Measurements from ENCODE around the gene RSPH10B2. TPM values are rescaled to one million over a fixed set of nuclear protein-coding genes. Genes with fewer than 3 reads are reported as not detected.
"Not testable (repeated sequence)": the region's sequence is repeated elsewhere in the genome, so short reads cannot be mapped to it uniquely, and the experiment has no call there.

The RSPH10B2 gene
- total and polyA plus RNA-seq, 2 donors from 2014 or later, result 0.22 TPM; not detected in 1

DNA sequence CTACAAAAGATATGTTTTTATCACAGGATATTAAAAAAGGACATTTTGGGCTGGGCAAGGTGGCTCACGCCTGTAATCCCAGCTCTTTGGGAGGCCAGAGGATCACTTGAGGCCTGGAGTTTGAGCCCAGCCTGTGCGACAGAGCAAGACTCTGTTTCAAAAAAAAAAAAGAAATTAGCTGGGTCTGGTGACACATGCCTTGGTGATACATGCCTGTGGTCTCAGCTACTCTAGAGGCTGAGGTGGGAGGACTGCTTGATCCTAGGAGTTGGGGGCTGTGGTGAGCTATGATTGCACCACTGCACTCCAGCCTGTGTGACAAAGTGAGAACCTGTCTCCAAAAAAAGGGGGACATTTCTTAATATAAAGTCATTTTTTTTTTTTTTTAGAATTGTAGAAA, 46.4 kb downstream of the RSPH10B2 start:
- H3K9ac ChIP-seq (ENCODE audit: low read length in 3 of 3); DNase-seq; H3K4me1 ChIP-seq (ENCODE audit: control insufficient read depth in 2 of 3, insufficient read depth in 2 of 3, low read depth in 1 of 3, low read length in 3 of 3); H3K36me3 ChIP-seq (ENCODE audit: control insufficient read depth in 2 of 3, insufficient read depth in 3 of 3, low read length in 3 of 3); H3K4me3 ChIP-seq (ENCODE audit: low read length in 3 of 3); H3K27me3 ChIP-seq (ENCODE audit: control insufficient read depth, insufficient read depth, low read length); H3K9me3 ChIP-seq (ENCODE audit: control insufficient read depth in 2 of 3, insufficient read depth in 1 of 3, low read length in 3 of 3); intact Hi-C loops (cut with DNase I); H3K27ac ChIP-seq (ENCODE audit: low read depth in 2 of 2, low read length in 2 of 2); FAIRE-seq: not testable (repeated sequence)

DNA sequence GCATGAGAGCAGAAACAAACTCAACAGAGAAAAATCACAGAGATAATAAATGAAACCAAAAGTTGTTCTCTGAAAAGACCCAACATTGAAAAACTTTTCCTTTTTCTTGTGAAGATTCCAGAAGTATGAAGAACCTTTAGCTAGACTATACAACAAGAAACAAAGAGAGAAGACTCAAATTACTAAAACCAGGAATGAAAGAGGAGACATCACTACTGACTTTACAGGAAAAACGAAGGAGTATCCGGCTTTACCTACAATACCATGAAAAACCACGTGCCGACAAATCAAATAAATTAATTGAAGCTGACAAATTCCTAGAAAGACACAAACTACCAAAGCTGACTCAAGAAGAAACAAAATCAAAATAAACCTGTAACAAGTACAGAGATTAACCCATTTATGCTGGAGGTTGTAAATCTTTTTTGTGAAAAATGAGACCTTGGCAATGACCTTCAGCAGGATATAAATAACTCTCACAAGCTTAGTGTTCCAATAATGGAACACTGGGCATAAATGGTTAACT, 53.6 kb downstream of the RSPH10B2 start:
- H3K9ac ChIP-seq (ENCODE audit: low read length in 3 of 3); H3K4me3 ChIP-seq (ENCODE audit: low read length in 3 of 3); H3K27me3 ChIP-seq (ENCODE audit: control insufficient read depth, insufficient read depth, low read length); intact Hi-C loops (cut with DNase I); H3K27ac ChIP-seq (ENCODE audit: low read depth in 2 of 2, low read length in 2 of 2); H3K36me3 ChIP-seq (ENCODE audit: control insufficient read depth in 2 of 3, insufficient read depth in 3 of 3, low read length in 3 of 3); H3K4me1 ChIP-seq (ENCODE audit: control insufficient read depth in 2 of 3, insufficient read depth in 2 of 3, low read depth in 1 of 3, low read length in 3 of 3); DNase-seq; H3K9me3 ChIP-seq (ENCODE audit: control insufficient read depth in 2 of 3, insufficient read depth in 1 of 3, low read length in 3 of 3); FAIRE-seq: not testable (repeated sequence)

GRCh38 chr7:6807959-6808358, 54.1 kb downstream of the RSPH10B2 start:
- DNase-seq; FAIRE-seq; H3K4me1 ChIP-seq (ENCODE audit: control insufficient read depth in 2 of 3, insufficient read depth in 2 of 3, low read depth in 1 of 3, low read length in 3 of 3); H3K9ac ChIP-seq (ENCODE audit: low read length in 3 of 3); H3K27me3 ChIP-seq (ENCODE audit: control insufficient read depth, insufficient read depth, low read length); intact Hi-C loops (cut with DNase I); H3K4me3 ChIP-seq (ENCODE audit: low read length in 3 of 3); H3K27ac ChIP-seq (ENCODE audit: low read depth in 2 of 2, low read length in 2 of 2); H3K36me3 ChIP-seq (ENCODE audit: control insufficient read depth in 2 of 3, insufficient read depth in 3 of 3, low read length in 3 of 3); H3K9me3 ChIP-seq (ENCODE audit: control insufficient read depth in 2 of 3, insufficient read depth in 1 of 3, low read length in 3 of 3): not testable (repeated sequence)

DNA sequence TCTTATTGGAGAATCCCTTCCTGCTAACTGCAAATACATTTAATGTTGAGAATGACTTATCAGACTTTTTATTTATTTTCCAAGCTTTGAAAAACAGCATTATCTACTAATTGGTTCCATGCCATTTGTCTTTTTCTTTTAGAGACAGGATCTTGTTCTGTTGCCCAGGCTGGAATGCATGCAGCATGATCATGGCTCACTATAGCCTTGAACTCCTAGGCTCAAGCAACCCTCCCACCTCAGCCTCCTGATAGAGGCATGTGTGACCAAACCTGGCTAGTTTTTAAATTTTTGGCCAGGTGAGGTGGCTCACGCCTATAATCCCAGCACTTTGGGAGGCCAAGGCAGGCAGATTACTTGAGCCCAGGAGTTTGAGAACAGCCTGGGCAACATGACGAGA, 59.1 kb downstream of the RSPH10B2 start:
- H3K27me3 ChIP-seq (ENCODE audit: control insufficient read depth, insufficient read depth, low read length); H3K27ac ChIP-seq (ENCODE audit: low read depth in 2 of 2, low read length in 2 of 2); H3K4me1 ChIP-seq (ENCODE audit: control insufficient read depth in 2 of 3, insufficient read depth in 2 of 3, low read depth in 1 of 3, low read length in 3 of 3); H3K4me3 ChIP-seq (ENCODE audit: low read length in 3 of 3); H3K9ac ChIP-seq (ENCODE audit: low read length in 3 of 3); intact Hi-C loops (cut with DNase I); DNase-seq; H3K36me3 ChIP-seq (ENCODE audit: control insufficient read depth in 2 of 3, insufficient read depth in 3 of 3, low read length in 3 of 3); FAIRE-seq; H3K9me3 ChIP-seq (ENCODE audit: control insufficient read depth in 2 of 3, insufficient read depth in 1 of 3, low read length in 3 of 3): not testable (repeated sequence)

DNA sequence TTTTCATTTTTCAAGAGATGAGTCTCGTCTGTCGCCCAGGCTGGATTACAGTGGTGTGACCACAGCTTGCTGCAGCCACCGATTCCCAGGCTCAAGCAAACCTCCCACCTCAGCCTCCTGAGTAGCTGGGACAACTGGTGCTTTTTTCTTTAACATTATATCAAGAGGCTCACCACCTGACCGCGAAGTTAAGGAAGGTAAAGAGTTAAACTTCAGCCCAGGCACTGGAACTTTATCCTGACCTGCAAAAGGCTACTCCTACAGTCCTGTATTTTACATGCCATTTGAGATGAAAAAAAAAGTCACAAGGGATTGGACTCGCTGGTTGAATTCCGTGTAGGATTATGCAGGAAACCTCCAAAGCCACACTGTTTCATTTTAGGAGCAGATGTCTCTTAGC, 61.6 kb downstream of the RSPH10B2 start:
- H3K4me3 ChIP-seq (ENCODE audit: low read length in 3 of 3); H3K9ac ChIP-seq (ENCODE audit: low read length in 3 of 3); intact Hi-C loops (cut with DNase I); FAIRE-seq; H3K27ac ChIP-seq (ENCODE audit: low read depth in 2 of 2, low read length in 2 of 2); H3K27me3 ChIP-seq (ENCODE audit: control insufficient read depth, insufficient read depth, low read length); H3K9me3 ChIP-seq (ENCODE audit: control insufficient read depth in 2 of 3, insufficient read depth in 1 of 3, low read length in 3 of 3); H3K4me1 ChIP-seq (ENCODE audit: control insufficient read depth in 2 of 3, insufficient read depth in 2 of 3, low read depth in 1 of 3, low read length in 3 of 3); H3K36me3 ChIP-seq (ENCODE audit: control insufficient read depth in 2 of 3, insufficient read depth in 3 of 3, low read length in 3 of 3): not testable (repeated sequence)
- peak in 2 of 5 donors; percentile 17 to 42 for DNase-seq

DNA sequence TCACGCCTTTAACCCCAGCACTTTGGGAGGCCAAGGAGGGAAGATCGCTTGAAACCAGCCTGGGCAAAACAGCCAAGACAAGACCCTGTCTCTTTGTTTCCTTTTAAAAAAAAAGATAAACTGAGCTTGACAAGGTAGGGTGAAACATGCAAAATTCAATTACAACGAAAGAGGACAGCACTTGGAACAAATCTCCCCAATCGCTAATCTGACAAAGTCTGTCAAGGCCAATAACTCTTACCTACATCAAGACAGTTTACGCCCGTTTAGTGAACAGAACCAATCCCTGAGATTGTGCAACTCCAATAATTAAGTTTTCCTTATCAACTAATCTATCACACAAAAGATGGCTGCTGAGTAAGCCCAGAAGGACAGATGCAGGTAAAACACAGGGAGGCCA, 67.7 kb downstream of the RSPH10B2 start:
- H3K27me3 ChIP-seq (ENCODE audit: control insufficient read depth, insufficient read depth, low read length); DNase-seq; intact Hi-C loops (cut with DNase I); H3K9me3 ChIP-seq (ENCODE audit: control insufficient read depth in 2 of 3, insufficient read depth in 1 of 3, low read length in 3 of 3); H3K36me3 ChIP-seq (ENCODE audit: control insufficient read depth in 2 of 3, insufficient read depth in 3 of 3, low read length in 3 of 3); H3K27ac ChIP-seq (ENCODE audit: low read depth in 2 of 2, low read length in 2 of 2); FAIRE-seq; H3K9ac ChIP-seq (ENCODE audit: low read length in 3 of 3); H3K4me3 ChIP-seq (ENCODE audit: low read length in 3 of 3); H3K4me1 ChIP-seq (ENCODE audit: control insufficient read depth in 2 of 3, insufficient read depth in 2 of 3, low read depth in 1 of 3, low read length in 3 of 3): not testable (repeated sequence)

DNA sequence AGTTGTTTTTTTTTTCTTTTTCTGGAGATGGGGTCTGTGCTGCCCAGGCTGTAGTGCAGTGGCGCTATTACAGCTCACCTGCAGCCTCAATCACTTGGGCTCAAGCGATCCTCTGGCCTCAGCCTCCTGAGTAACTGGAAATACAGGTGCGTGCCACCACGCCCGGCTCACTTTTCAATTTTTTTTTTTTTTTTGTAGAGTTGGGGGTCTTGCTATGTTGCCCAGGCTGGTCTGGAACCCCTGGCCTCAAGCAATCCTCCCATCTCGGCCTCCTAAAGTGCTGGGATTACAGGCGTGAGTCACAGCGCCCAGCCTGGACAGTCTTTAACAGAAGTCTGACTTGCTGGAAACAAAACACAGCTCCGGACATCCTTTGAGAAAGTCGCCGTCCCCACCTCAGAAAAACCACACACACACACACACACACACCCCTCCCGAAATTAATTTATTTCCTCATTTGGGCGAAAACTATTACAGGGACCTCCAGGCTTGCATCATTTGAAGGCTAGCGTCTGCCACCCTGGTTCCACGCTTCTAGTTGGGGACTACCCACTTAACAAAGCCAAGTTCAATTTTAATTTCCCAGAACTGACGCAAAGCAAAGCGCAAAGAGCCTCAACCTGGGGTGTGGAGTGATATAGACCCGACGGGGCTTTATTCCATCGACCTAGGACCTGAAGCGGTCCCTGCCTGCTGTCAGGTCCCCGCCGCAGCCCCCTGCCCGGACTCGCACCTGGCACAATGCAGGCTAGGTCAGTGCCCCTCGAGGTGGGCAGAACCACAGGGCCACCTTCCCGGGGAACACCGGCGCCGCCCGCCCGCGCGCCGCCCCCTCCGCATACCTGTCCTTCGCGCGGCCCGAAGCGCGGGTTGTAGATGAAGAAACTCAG, 71.6 kb downstream of the RSPH10B2 start:
- DNase-seq; H3K4me1 ChIP-seq (ENCODE audit: control insufficient read depth in 2 of 3, insufficient read depth in 2 of 3, low read depth in 1 of 3, low read length in 3 of 3); H3K27me3 ChIP-seq (ENCODE audit: control insufficient read depth, insufficient read depth, low read length); intact Hi-C loops (cut with DNase I); H3K27ac ChIP-seq (ENCODE audit: low read depth in 2 of 2, low read length in 2 of 2); H3K9me3 ChIP-seq (ENCODE audit: control insufficient read depth in 2 of 3, insufficient read depth in 1 of 3, low read length in 3 of 3); FAIRE-seq; H3K9ac ChIP-seq (ENCODE audit: low read length in 3 of 3); H3K36me3 ChIP-seq (ENCODE audit: control insufficient read depth in 2 of 3, insufficient read depth in 3 of 3, low read length in 3 of 3): not testable (repeated sequence)
- peak overlapping the region in 1 of 3 donors; percentile 37 for H3K4me3 ChIP-seq (ENCODE audit: low read length in 3 of 3)

DNA sequence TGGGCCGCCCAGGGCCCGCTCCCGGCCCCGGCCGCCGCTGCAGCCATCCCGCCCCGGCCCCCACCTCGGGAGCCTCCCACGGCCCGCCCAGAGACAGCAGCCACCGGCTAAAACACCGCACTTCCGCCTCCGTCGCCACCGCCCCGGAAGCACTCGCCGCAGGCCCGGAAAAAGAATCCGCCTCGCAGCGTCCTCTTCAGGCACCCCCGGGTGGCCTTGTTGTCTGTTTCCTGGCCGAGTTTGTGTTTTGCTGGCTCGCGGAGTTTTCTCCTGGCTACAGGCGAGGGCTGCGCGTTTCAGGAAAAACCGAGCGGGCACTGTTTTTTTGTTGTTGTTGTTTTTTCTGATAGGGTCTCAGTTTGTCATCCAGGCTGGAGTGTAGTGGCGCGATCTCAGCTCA, 72.2 kb downstream of the RSPH10B2 start, which contains the start of gene CCZ1B:
Gene CCZ1B, minus strand, starts transcription at position 125 of the 400 bp plus-strand sequence. Its CDS starts 78 bp downstream, at position 47.
- H3K36me3 ChIP-seq (ENCODE audit: control insufficient read depth in 2 of 3, insufficient read depth in 3 of 3, low read length in 3 of 3); intact Hi-C loops (cut with DNase I); H3K27ac ChIP-seq (ENCODE audit: low read depth in 2 of 2, low read length in 2 of 2); H3K9ac ChIP-seq (ENCODE audit: low read length in 3 of 3); FAIRE-seq; H3K27me3 ChIP-seq (ENCODE audit: control insufficient read depth, insufficient read depth, low read length); H3K4me1 ChIP-seq (ENCODE audit: control insufficient read depth in 2 of 3, insufficient read depth in 2 of 3, low read depth in 1 of 3, low read length in 3 of 3); H3K9me3 ChIP-seq (ENCODE audit: control insufficient read depth in 2 of 3, insufficient read depth in 1 of 3, low read length in 3 of 3): not testable (repeated sequence)
- peak; percentile 79 to 88 (median 86) for DNase-seq
- H3K4me3 ChIP-seq (ENCODE audit: low read length in 3 of 3), result peak within 1 kb of the TSS; percentile 66 to 72 (median 69)
